BJ (cell line): Measurements from ENCODE around the gene OST4. TPM values are rescaled to one million over a fixed set of nuclear protein-coding genes. Genes with fewer than 3 reads are reported as not detected.

Source experiments
- CTCF ChIA-PET: fragments of 350-600 bp; formaldehyde crosslinking; extraction: SDS; loops from one replicate; lab custom pipeline; 2021; ENCODE audit warnings: antibody characterized with exemption, inconsistent platforms; lab: Yijun Ruan, JAX
- POLR2A ChIA-PET: fragments of 300-600 bp; sonication (Branson Sonifier 250); formaldehyde crosslinking; extraction: SDS; loops from one replicate; lab custom pipeline; 2021; ENCODE audit warnings: antibody characterized with exemption; lab: Charles Lee
- DNase-seq: peaks from one replicate; pipeline ENCODE4 v3.0.0-alpha.2; 2011; ENCODE audit warnings: low read depth
- H3K27me3 ChIP-seq: 2 replicates; pipeline ENCODE4 v1.6.0; 2011; ENCODE audit warnings: low read length; ENCODE audit not compliant: control insufficient read depth, insufficient read depth
- H3K36me3 ChIP-seq: 2 replicates; pipeline ENCODE4 v1.5.1; 2011; ENCODE audit warnings: low read length; ENCODE audit not compliant: control insufficient read depth, insufficient read depth
- H3K4me3 ChIP-seq: 2 replicates; pipeline ENCODE4 v1.5.1; 2011; ENCODE audit warnings: low read depth, mild to moderate bottlenecking, control low read depth, low read length
- polyA plus RNA-seq: library from polyadenylated mRNA; depleted of rRNA; stranded (reverse); fragments of >200 nt; gene quantifications from 2 replicates; pipeline ENCODE4 v1.2.3, GENCODE V29; 2011
- TF ChIP-seq, protein P1 (sequence below): IDR thresholded peaks from 2 replicates; pipeline ENCODE4 v1.5.1; 2011; ENCODE audit warnings: low read depth, mild to moderate bottlenecking, control low read depth, inconsistent platforms, low read length, moderate library complexity; ENCODE audit not compliant: insufficient read depth

OST4 gene
- polyA plus RNA-seq, 1 experiment, result 887 TPM

DNA sequence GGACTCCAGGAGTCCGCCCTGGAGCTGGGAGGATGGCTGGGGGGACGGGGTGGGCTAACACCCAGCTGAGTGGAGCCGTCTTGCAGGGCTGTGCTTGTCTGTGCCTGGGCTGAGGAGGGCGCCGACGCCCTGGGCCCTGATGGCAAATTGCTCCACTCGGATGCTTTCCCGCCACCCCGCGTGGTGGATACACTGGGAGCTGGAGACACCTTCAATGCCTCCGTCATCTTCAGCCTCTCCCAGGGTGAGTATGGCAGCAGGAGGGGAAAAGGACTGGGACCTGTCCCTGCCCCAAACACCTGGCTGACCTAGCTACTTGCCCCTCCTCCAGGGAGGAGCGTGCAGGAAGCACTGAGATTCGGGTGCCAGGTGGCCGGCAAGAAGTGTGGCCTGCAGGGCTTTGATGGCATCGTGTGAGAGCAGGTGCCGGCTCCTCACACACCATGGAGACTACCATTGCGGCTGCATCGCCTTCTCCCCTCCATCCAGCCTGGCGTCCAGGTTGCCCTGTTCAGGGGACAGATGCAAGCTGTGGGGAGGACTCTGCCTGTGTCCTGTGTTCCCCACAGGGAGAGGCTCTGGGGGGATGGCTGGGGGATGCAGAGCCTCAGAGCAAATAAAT, 28.0 kb upstream of the OST4 start:
- CTCF ChIA-PET, result interaction anchor here (0.7 to 8.0 kb wide), 20 partner anchors 8 to 298 kb away, joined by 3 to 94 read pairs (median 4); partner anchors contain the start of genes ABHD1, KHK, PREB and TRIM54
- POLR2A ChIA-PET, result no interaction called here
- TF ChIP-seq, protein P1, sequence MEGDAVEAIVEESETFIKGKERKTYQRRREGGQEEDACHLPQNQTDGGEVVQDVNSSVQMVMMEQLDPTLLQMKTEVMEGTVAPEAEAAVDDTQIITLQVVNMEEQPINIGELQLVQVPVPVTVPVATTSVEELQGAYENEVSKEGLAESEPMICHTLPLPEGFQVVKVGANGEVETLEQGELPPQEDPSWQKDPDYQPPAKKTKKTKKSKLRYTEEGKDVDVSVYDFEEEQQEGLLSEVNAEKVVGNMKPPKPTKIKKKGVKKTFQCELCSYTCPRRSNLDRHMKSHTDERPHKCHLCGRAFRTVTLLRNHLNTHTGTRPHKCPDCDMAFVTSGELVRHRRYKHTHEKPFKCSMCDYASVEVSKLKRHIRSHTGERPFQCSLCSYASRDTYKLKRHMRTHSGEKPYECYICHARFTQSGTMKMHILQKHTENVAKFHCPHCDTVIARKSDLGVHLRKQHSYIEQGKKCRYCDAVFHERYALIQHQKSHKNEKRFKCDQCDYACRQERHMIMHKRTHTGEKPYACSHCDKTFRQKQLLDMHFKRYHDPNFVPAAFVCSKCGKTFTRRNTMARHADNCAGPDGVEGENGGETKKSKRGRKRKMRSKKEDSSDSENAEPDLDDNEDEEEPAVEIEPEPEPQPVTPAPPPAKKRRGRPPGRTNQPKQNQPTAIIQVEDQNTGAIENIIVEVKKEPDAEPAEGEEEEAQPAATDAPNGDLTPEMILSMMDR, result no peak
- H3K27me3 ChIP-seq, result peaks cover 1% of the 10 kb centered on the region; the same call in 1 of the 2 replicates
- no peak overlapping the region for H3K4me3 ChIP-seq
- DNase-seq, result no peak
- H3K36me3 ChIP-seq, result no peaks in the 10 kb centered on the region

DNA sequence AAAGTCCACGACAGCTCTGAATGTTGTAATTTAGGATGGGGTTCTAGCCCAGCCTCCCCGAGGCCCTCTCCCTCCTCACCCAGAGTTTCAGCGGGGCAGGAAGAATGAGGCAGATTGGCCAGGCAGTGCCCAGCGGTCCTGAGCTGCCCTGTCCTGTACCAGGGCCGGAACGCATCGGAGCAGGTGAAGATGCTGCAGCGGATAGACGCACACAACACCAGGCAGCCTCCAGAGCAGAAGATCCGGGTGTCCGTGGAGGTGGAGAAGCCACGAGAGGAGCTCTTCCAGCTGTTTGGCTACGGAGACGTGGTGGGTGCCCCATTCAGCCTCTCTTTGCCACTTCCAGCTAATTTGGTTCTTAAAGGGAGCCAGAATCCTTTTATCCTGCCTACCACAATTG, 25.9 kb upstream of the OST4 start:
- Histone ChIP-seq H3K36me3 (no peaks in the 10 kb centered on the region), H3K27me3 (peaks cover 1% of the 10 kb centered on the region; the same call in 1 of the 2 replicates), H3K4me3 (no peak overlapping the region)
- TF ChIP-seq, protein P1, result no peak
- no peak for DNase-seq
- ChIA-PET CTCF (interaction anchor here (1.1 to 8.0 kb wide), 14 partner anchors 8 to 206 kb away, joined by 3 to 94 read pairs (median 6); partner anchors contain the start of genes KHK and TRIM54), POLR2A (interaction anchor here (0.6 kb wide), 1 partner anchor 205 kb away, joined by 4 read pairs; no protein-coding TSS in a partner anchor)

DNA sequence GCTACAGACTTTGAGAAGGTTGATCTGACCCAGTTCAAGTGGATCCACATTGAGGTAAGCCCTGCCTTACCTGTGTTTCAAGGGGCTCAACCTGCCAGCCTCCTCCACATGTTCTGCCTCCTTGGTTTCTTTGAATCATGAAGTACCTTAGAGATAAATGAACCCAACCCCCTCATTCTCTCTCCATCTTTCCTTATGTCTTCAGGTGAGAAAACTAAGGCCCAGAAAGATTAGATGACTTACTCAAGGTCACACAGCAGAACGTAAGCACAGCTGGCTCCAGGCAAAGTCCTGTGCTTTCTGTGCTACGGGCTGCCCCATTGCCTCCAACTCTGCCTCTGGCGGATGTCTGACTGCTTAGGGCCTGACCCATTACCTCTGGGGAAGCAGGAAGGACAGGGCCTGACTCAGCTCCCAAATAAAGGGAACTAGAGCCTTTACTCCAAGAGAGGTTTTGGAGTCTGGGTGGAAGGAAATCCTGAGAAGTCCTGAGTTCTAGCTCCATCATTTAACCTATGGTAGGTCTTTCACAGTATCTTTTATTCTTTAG, 25.4 kb upstream of the OST4 start:
- Histone ChIP-seq H3K4me3 (no peak overlapping the region), H3K27me3 (peaks cover 1% of the 10 kb centered on the region; the same call in 1 of the 2 replicates), H3K36me3 (no peaks in the 10 kb centered on the region)
- POLR2A ChIA-PET, result interaction anchor here (0.6 kb wide), 1 partner anchor 206 kb away, joined by 4 read pairs; no protein-coding TSS in a partner anchor
- DNase-seq, result no peak
- TF ChIP-seq, protein P1, result no peak
- CTCF ChIA-PET, result interaction anchor here (0.9 to 8.0 kb wide), 14 partner anchors 9 to 207 kb away, joined by 3 to 94 read pairs (median 6); partner anchors contain the start of genes KHK and TRIM54

DNA sequence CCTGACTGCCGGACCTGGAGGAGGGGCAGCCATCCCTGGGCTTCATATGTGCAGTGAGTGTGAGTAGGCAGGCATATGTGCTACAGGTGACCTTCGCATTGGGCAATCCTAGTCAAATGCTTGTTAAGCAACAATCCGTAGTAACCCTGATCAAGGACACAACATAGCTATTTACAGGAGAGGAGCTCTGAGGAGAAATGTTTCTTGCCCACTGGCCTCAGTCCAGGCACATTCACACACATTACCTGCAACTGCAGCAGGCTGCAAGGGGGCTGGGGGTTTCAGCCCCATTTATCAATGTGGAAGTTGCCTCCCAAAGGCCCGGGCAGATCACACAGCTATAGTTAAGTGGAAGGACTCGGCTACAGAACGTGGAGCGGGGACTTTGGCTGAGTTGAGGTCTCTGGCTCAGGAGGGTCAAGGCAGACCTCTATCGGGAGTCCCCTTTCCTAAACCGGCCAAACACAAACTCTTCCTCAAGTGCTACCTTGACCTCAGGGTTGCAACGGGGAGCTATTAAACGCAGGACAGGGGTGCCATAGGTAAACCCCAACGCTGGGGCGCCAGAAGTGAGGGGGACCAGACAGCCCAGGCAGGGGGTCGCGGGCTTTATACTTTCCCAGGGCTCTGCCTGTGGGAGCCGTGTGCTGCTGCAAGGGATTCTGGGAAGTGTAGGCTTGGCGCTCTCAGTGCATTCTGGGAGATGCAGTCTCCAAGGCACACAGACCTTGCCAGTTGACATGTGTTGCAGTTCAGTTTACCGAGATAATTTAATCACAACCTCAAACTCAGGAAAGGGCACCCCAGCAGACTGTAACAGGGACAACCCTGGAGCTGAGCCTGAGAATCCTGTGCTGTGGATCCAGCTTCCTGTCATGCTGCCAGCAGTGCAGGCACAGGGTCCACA, 24.5 kb upstream of the OST4 start:
- no peaks in the 10 kb centered on the region for H3K27me3 ChIP-seq
- POLR2A ChIA-PET, result interaction anchor here (0.6 kb wide), 1 partner anchor 75 kb away, joined by 3 read pairs; no protein-coding TSS in a partner anchor
- no peak overlapping the region for H3K4me3 ChIP-seq

More for the DNA sequence above, 24.5 kb upstream of the OST4 start:
- CTCF ChIA-PET, result interaction anchor here (0.8 to 8.0 kb wide), 8 partner anchors 9 to 207 kb away, joined by 3 to 94 read pairs (median 6); partner anchors contain the start of genes KHK and TRIM54
- no peak for DNase-seq
- TF ChIP-seq, protein P1, result no peak
- no peaks in the 10 kb centered on the region for H3K36me3 ChIP-seq
